ENCODE results near the gene SLIT3.

SLIT3 gene

GRCh38 chr5:169258372-169259000, 42.5 kb downstream of the SLIT3 start:
- Histone ChIP-seq H3K27me3 (ENCODE audit: insufficient read depth, poor library complexity, severe bottlenecking) (peaks cover 3% of the 10 kb centered on the region), H3K27ac (replicated peaks) (no peak overlapping the region), H3K4me3 (replicated peaks; ENCODE audit: insufficient read depth, low read length) (no peak overlapping the region)
- no peak for DNase-seq (ENCODE audit: low read depth in 1 of 2, low spot score in 1 of 2)
- TF ChIP-seq CTCF (IDR thresholded peaks at IDR 0.05; ENCODE audit: insufficient read depth, low read length) (no peak), POLR2AphosphoS5 (IDR thresholded peaks at IDR 0.05; ENCODE audit: low read depth) (no peak), GABPA (IDR thresholded peaks at IDR 0.05; ENCODE audit: low read depth) (no peak), REST (IDR thresholded peaks at IDR 0.05; ENCODE audit: insufficient replicate concordance, low read depth) (no peak), SPI1 (IDR thresholded peaks at IDR 0.05; ENCODE audit: borderline replicate concordance, low read depth) (no peak)

GRCh38 chr5:169256191-169256590, 44.7 kb downstream of the SLIT3 start:
- DNase-seq (ENCODE audit: low read depth in 1 of 2, low spot score in 1 of 2) = no peak
- no peak overlapping the region for H3K27ac ChIP-seq (replicated peaks)
- TF ChIP-seq POLR2AphosphoS5 (IDR thresholded peaks at IDR 0.05; ENCODE audit: low read depth) (no peak), SPI1 (IDR thresholded peaks at IDR 0.05; ENCODE audit: borderline replicate concordance, low read depth) (no peak), CTCF (IDR thresholded peaks at IDR 0.05; ENCODE audit: insufficient read depth, low read length) (no peak), REST (IDR thresholded peaks at IDR 0.05; ENCODE audit: insufficient replicate concordance, low read depth) (no peak), GABPA (IDR thresholded peaks at IDR 0.05; ENCODE audit: low read depth) (no peak)
- no peak overlapping the region for H3K4me3 ChIP-seq (replicated peaks; ENCODE audit: insufficient read depth, low read length)
- peaks cover 3% of the 10 kb centered on the region for H3K27me3 ChIP-seq (ENCODE audit: insufficient read depth, poor library complexity, severe bottlenecking)

GRCh38 chr5:169253071-169253470, 47.9 kb downstream of the SLIT3 start:
- no peak overlapping the region for H3K27ac ChIP-seq (replicated peaks)
- H3K27me3 ChIP-seq (ENCODE audit: insufficient read depth, poor library complexity, severe bottlenecking) = peaks cover 5% of the 10 kb centered on the region
- TF ChIP-seq POLR2AphosphoS5 (IDR thresholded peaks at IDR 0.05; ENCODE audit: low read depth) (no peak), GABPA (IDR thresholded peaks at IDR 0.05; ENCODE audit: low read depth) (no peak), REST (IDR thresholded peaks at IDR 0.05; ENCODE audit: insufficient replicate concordance, low read depth) (no peak), SPI1 (IDR thresholded peaks at IDR 0.05; ENCODE audit: borderline replicate concordance, low read depth) (no peak)
- DNase-seq (ENCODE audit: low read depth in 1 of 2, low spot score in 1 of 2) = no peak
- H3K4me3 ChIP-seq (replicated peaks; ENCODE audit: insufficient read depth, low read length) = no peak overlapping the region
